OCI-LY3 (cell line): ENCODE measurements around the gene CALML6.

Source experiments
- H2AFZ ChIP-seq: fragments of 200-600, 300-600 bp; shearing (Covaris generic); 2 replicates; pipeline ENCODE4 v1.6.0; 2014; ENCODE audit warnings: antibody characterized with exemption, low read depth, low read length
- H3K27ac ChIP-seq: fragments of 200-600, 300-600 bp; sonication (generic); 2 replicates; pipeline ENCODE4 v1.5.1; 2014; ENCODE audit warnings: mild to moderate bottlenecking, low read length, moderate library complexity, mixed read lengths
- H3K27me3 ChIP-seq: fragments of 200-600, 300-600 bp; sonication (generic); 2 replicates; pipeline ENCODE4 v1.6.1; 2014; ENCODE audit warnings: low read depth, low read length, mixed read lengths
- H3K36me3 ChIP-seq: fragments of 200-600, 300-600 bp; sonication (generic); replicated peaks from 2 replicates; pipeline ENCODE3; 2014; ENCODE audit warnings: low read depth, low read length, mixed read lengths
- H3K4me1 ChIP-seq: fragments of 300-600, 200-600 bp; sonication (generic); 2 replicates; pipeline ENCODE4 v1.6.1; 2014; ENCODE audit warnings: low read length, mixed read lengths
- H3K4me2 ChIP-seq: fragments of 200-600, 300-600 bp; sonication (generic); 2 replicates; pipeline ENCODE4 v1.6.1; 2014; ENCODE audit warnings: low read length, mixed read lengths
- H3K4me3 ChIP-seq: fragments of 300-600, 200-600 bp; sonication (generic); 2 replicates; pipeline ENCODE4 v1.5.1; 2014; ENCODE audit warnings: antibody characterized with exemption, mild to moderate bottlenecking, low read length, moderate library complexity
- H3K79me2 ChIP-seq: fragments of 300-600, 200-600 bp; shearing (Covaris generic); 2 replicates; pipeline ENCODE4 v1.6.1; 2014; ENCODE audit warnings: mild to moderate bottlenecking, low read length, mixed read lengths
- H3K9ac ChIP-seq: fragments of 300-600, 200-600 bp; shearing (Covaris generic); 2 replicates; pipeline ENCODE4 v1.6.0; 2014; ENCODE audit warnings: mild to moderate bottlenecking, low read length, moderate library complexity
- H3K9me3 ChIP-seq: fragments of 200-600, 300-600 bp; shearing (Covaris generic); 2 replicates; pipeline ENCODE4 v1.6.1; 2014; ENCODE audit warnings: low read length, mixed read lengths; ENCODE audit not compliant: insufficient read depth
- H4K20me1 ChIP-seq: fragments of 200-600, 300-600 bp; sonication (generic); 2 replicates; pipeline ENCODE4 v1.6.1; 2016; ENCODE audit warnings: low read length, mixed read lengths; ENCODE audit not compliant: insufficient read depth
- CTCF ChIP-seq: fragments of 200-600, 300-600 bp; sonication (generic); IDR thresholded peaks from 2 replicates; pipeline ENCODE4 v1.5.1; 2014; ENCODE audit warnings: antibody characterized with exemption, low read length, low read depth
- EZH2phosphoT487 ChIP-seq: fragments of 200-600 bp; shearing (Covaris generic); IDR thresholded peaks from 2 replicates; pipeline ENCODE4 v1.6.1; 2018; ENCODE audit warnings: antibody characterized with exemption, mixed run types, low read depth

The CALML6 gene

GRCh38 chr1:1947493-1947892 is 32.4 kb downstream of the CALML6 start:
- no peaks in the 10 kb centered on the region for H4K20me1 ChIP-seq
- H2AFZ ChIP-seq = no peak overlapping the region
- peaks cover 6% of the 10 kb centered on the region; the same call in 1 of the 2 replicates for H3K4me1 ChIP-seq
- H3K27me3 ChIP-seq = no peaks in the 10 kb centered on the region
- no peak overlapping the region for H3K9ac ChIP-seq
- H3K27ac ChIP-seq = no peak overlapping the region
- H3K9me3 ChIP-seq = peaks cover 5% of the 10 kb centered on the region; the same call in 1 of the 2 replicates
- no peaks in the 10 kb centered on the region for H3K36me3 ChIP-seq
- H3K4me3 ChIP-seq = no peak overlapping the region
- H3K4me2 ChIP-seq = no peak overlapping the region
- no peak for TF ChIP-seq EZH2phosphoT487
- no peak for TF ChIP-seq CTCF
- no peaks in the 10 kb centered on the region for H3K79me2 ChIP-seq

GRCh38 chr1:1948783-1949182 is 33.7 kb downstream of the CALML6 start:
- Histone ChIP-seq H3K27ac (no peak overlapping the region), H3K4me1 (peaks cover 1% of the 10 kb centered on the region; the same call in 1 of the 2 replicates), H3K9me3 (peaks cover 5% of the 10 kb centered on the region; the same call in 1 of the 2 replicates), H3K27me3 (no peaks in the 10 kb centered on the region), H2AFZ (no peak overlapping the region), H3K79me2 (no peaks in the 10 kb centered on the region), H3K4me2 (no peak overlapping the region), H3K4me3 (no peak overlapping the region), H3K36me3 (no peaks in the 10 kb centered on the region), H4K20me1 (no peaks in the 10 kb centered on the region), H3K9ac (no peak overlapping the region)
- TF ChIP-seq CTCF (no peak), EZH2phosphoT487 (no peak)

- Histone ChIP-seq H3K79me2 (no peaks in the 10 kb centered on the region), H3K36me3 (no peaks in the 10 kb centered on the region)
Measured at GRCh38 chr1:1950940-1951339, 35.9 kb downstream of the CALML6 start.

GRCh38 chr1:1954015-1954414 is 39.0 kb downstream of the CALML6 start:
- no peaks in the 10 kb centered on the region for H3K27me3 ChIP-seq

More at GRCh38 chr1:1950940-1951339, 35.9 kb downstream of the CALML6 start:
- H3K4me3 ChIP-seq = no peak overlapping the region
- H4K20me1 ChIP-seq = no peaks in the 10 kb centered on the region
- TF ChIP-seq CTCF (no peak), EZH2phosphoT487 (no peak)
- no peaks in the 10 kb centered on the region for H3K4me1 ChIP-seq
- no peak overlapping the region for H3K27ac ChIP-seq
- H3K9ac ChIP-seq = no peak overlapping the region
- peaks cover 5% of the 10 kb centered on the region; the same call in 1 of the 2 replicates for H3K9me3 ChIP-seq
- no peak overlapping the region for H3K4me2 ChIP-seq
- H3K27me3 ChIP-seq = no peaks in the 10 kb centered on the region
- H2AFZ ChIP-seq = no peak overlapping the region

More at GRCh38 chr1:1954015-1954414, 39.0 kb downstream of the CALML6 start:
- H3K9me3 ChIP-seq = peaks cover 5% of the 10 kb centered on the region; the same call in 1 of the 2 replicates
- no peaks in the 10 kb centered on the region for H4K20me1 ChIP-seq
- no peaks in the 10 kb centered on the region for H3K36me3 ChIP-seq
- no peak overlapping the region for H2AFZ ChIP-seq
- H3K79me2 ChIP-seq = no peaks in the 10 kb centered on the region
- H3K4me2 ChIP-seq = no peak overlapping the region
- H3K4me1 ChIP-seq = no peaks in the 10 kb centered on the region
- TF ChIP-seq EZH2phosphoT487 (no peak), CTCF (no peak)
- H3K4me3 ChIP-seq = no peak overlapping the region
- no peak overlapping the region for H3K9ac ChIP-seq
- no peak overlapping the region for H3K27ac ChIP-seq
